ENCODE measurements around the gene GOLGA5.
"Not testable (repeated sequence)": the region's sequence is repeated elsewhere in the genome, so short reads cannot be mapped to it uniquely, and the experiment has no call there.

The GOLGA5 gene

DNA sequence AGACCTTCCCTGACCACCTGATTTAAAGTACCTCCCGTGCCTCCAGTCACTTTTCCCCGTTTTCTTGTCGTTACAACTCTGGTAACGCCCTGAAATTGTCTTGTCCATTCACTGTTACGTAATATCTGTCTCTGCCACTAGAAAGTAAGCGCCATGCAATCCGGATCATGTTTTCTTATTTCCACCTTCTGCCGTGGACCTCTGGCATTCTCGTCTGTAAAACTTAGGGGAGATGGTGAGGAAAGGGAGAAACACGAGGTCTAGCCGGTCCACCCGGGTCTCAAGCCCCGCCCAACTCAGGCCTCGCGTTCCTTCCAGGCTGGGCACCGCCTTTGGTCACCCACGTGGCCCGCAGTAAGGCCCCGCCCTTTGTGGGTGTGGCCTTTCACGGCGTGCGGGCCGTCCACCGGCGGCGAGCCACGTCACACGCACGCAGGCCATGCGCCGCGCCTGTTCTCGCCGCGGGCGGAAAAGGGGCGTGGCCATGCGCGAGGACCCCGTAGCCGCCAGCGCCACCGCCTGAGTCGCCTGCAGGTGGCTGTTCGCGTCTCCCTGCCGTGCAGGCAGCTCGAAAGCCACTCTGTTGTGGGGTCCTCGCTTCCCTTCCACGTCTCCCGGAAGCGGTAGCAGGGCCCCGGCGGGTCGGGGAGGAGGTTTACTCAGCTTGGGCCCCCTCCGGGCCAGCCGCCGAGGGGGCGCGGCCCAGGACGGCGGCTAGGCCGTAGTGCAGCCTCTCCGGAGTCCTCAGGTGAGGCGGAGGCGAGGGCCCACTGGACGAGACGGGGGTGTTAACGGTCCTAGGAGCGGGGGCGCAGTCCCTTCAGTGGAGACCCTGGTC lies at the start of gene GOLGA5:
TSS of gene GOLGA5 (plus strand) at position 597 of the 838 bp plus-strand sequence. CDS start 3,133 bp downstream, outside the sequence.
- DNase-seq (ENCODE audit: low read depth in 2 of 2) = peak; percentile 95 to 96

DNA sequence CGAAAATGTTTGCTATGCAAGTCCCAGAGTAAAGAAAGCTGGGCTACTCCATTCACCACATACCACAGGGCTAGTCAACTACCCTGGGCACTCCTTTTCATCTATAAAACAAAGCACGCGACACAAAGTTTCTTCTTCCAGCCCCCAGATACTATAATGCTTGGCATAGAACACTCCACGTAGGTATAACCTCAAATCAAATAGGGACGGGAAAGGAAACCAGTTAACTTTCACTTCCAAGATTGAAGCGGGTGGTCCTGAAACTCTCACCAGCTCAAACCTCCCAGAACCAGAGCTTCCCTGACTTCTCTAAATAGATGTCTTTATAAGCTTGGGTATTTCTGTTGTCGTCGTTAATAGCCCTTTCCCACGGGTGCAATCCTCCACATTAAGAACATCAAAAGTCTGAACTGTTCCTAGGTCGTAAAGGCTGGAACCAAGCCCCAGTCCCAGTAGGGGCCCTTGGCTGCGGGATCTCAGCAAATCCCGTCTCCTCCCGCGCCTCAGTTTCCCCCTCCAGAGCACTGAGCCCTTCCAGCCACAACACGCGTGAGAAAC lies 46.3 kb upstream of the GOLGA5 start:
- DNase-seq (ENCODE audit: low read depth in 2 of 2) = no peak

- DNase-seq (ENCODE audit: low read depth in 2 of 2) = peak; percentile 62 to 77
Observed at GRCh38 chr14:92748259-92749016, 45.7 kb upstream of the GOLGA5 start, which contains the start of gene LGMN. LGMN (minus strand) TSS chr14:92748627; CDS start chr14:92732786, 15,841 bp downstream.

DNA sequence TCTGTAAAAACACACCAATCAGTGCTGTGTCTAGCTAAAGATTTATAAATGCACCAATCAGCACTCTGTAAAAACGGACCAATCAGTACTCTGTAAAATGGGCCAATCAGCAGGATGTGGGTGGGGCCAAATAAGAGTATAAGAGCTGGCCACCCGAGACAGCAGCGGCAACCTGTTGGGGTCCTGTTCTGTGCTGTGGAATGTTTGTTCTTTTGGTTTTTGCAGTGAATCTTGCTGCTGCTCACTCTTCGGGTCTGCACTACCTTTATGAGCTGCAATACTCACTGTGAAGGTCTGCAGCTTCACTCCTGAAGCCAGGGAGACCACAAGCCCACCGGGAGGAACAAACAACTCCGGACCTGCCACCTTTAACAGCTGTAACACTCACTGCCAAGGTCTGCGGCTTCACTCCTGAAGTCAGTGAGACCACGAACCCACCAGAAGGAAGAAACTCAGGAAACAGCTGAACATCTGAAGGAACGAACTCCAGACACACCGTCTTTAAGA lies 43.8 kb upstream of the GOLGA5 start:
- DNase-seq (ENCODE audit: low read depth in 2 of 2) = not testable (repeated sequence)

GRCh38 chr14:92750994-92751400 lies 43.1 kb upstream of the GOLGA5 start:
- no peak for DNase-seq (ENCODE audit: low read depth in 2 of 2)

GRCh38 chr14:92751819-92752218 lies 42.3 kb upstream of the GOLGA5 start:
- no peak for DNase-seq (ENCODE audit: low read depth in 2 of 2)

DNA sequence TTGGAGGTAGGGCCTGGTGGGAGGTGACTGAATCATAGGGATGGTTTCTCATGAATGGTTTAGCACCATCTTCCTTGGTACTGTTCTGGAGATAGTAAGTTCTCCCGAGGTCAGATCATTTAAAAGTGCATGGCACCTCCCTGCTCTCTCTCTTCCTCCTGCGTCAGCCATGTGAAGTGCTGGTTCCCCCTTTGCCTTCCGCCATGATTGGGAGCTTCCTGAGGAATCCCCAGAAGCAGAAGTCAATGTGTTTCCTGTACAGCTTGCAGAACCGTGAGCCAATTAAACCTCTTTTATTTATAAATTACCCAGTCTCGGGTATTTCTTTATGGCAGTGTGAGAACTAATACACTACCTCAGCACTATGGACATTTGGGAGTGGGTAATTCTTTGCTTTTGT lies 40.9 kb upstream of the GOLGA5 start:
- DNase-seq (ENCODE audit: low read depth in 2 of 2) = no peak

GRCh38 chr14:92754966-92755365 lies 39.1 kb upstream of the GOLGA5 start:
- no peak for DNase-seq (ENCODE audit: low read depth in 2 of 2)

- DNase-seq (ENCODE audit: low read depth in 2 of 2) = no peak
Observed at GRCh38 chr14:92755495-92755894, 38.6 kb upstream of the GOLGA5 start.

DNA sequence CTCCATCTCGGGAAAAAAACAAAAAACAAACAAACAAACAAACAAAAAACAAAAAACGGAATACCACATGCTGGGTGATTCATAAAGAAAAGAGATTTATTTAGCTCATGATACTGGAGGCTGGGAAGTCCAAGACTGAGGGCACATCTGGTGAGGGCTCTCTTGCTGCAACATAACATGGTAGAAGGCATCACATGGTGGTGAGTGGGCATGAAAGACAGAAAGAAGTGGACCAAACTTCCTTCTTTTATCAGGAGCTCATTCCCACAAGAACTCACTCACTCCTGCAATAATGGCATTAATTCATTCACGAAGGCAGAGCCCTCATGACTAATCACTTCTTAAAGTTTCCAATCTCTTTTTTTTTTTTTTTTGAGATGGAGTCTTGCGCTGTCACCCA lies 37.7 kb upstream of the GOLGA5 start:
- no peak for DNase-seq (ENCODE audit: low read depth in 2 of 2)

DNA sequence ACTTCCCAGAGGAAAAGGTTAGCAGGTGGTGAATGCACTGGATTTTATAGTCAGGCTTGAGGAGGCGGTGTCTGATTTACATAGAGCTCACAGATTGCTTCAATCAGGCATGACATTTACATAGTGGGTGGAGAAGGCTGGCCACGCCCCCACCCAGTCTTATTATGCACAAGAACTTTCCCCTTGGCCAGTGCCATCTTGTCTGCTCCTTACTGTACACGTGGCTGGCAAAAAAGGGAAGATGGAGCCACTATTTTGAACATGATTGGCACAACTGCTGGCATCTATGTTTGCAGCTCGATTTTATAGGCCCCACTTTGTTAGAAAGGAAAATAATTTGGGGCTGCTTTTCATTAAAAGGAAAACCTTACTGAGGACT lies 34.8 kb upstream of the GOLGA5 start:
- DNase-seq (ENCODE audit: low read depth in 2 of 2) = no peak

DNA sequence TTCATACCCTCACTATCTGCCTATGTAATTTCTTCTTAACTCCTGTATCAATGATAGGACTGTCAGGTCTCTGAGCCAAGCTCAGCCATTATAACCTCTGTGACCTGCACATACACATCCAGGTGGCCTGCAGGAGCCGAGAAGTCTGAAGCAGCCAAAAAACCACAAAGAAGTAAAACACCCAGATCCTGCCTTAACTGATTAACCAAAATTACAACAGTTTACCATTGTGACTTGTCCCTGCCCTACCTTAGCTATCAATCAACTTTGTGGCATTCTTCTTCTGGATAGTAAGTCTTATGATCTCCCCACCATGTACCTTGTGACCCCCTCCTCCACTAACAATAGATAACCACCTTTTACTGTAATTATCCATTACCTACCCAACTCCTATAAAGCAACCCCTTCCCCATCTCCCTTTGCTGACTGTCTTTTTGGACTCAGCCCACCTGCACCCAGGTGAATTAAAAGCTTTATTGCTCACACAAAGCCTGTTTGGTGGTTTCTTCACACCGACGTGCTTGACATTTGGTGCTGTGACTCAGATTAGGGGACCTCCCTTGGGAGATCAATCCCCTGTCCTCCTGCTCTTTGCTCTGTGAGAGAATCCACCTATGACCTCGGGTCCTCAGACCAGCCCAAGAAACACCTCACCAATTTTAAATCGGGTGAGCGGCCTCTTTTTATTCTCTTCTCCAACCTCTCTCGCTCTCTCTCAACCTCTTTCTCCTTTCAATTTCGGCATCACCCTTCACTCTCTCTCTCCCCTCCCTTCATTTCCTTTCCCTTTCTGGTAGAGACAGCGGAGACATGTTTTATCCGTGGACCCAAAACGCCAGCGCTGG lies 34.2 kb upstream of the GOLGA5 start:
- no peak for DNase-seq (ENCODE audit: low read depth in 2 of 2)

GRCh38 chr14:92760524-92760805 lies 33.6 kb upstream of the GOLGA5 start:
- DNase-seq (ENCODE audit: low read depth in 2 of 2) = no peak

GRCh38 chr14:92763666-92764631 lies 30.2 kb upstream of the GOLGA5 start:
- not testable (repeated sequence) for DNase-seq (ENCODE audit: low read depth in 2 of 2)

GRCh38 chr14:92768236-92768635 lies 25.9 kb upstream of the GOLGA5 start:
- DNase-seq (ENCODE audit: low read depth in 2 of 2) = not testable (repeated sequence)

DNA sequence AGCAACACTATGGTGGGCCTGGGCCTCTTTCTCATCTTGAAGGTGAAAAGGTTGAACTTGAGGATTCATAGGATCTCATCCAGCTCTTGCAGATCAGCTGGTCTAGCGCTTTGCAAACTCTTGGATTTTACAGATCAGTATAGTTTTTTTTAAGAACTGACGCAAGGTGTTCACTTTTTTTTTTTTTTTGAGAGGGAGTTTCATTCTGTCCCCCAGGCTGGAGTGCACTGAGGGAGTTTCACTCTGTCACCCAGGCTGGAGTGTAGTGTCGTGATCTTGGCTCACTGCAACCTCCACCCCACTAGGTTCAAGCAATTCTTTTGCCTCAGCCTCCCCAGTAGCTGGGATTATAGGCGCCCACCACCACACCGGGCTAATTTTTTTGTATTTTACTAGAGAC lies 25.3 kb upstream of the GOLGA5 start:
- DNase-seq (ENCODE audit: low read depth in 2 of 2) = no peak

GRCh38 chr14:92770484-92770883 lies 23.6 kb upstream of the GOLGA5 start:
- DNase-seq (ENCODE audit: low read depth in 2 of 2) = no peak

DNA sequence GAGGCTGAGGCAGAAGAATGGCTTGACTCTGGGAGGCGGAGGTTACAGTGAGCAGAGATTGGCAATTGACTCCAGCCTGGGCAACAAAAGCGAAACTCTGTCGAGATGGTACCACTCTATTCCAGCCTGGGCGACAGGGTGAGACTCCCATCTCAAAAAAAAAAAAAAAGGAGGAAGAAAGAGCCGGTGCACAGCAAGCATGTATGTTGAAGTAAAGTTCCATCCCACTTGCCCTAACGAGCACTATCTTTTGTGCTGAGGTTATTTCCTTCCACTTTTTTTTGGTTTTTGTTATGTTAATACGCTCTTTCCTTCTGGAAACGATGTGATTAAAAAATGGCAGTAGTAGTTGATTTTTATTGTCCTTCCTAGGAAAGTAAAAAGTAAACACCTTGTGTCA lies 19.5 kb upstream of the GOLGA5 start:
- no peak for DNase-seq (ENCODE audit: low read depth in 2 of 2)

DNA sequence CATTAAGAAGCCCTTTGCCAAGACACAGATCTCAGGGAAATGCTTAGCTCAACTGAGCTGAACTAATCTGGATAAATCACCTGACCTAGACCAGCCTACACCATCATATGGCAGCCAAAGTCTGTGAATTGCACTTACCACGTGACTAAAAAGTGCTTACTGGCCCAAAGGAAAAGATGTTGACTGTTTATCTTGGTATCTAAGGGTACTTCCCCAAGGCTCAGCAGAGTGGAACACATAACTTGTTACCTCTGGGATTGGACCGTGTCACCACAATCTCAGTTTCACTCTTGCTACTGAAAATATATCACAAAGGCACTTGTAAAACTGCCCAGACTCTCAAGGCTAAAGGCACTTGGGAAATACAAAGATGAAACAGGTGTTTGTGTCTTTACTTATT lies 18.8 kb upstream of the GOLGA5 start:
- not testable (repeated sequence) for DNase-seq (ENCODE audit: low read depth in 2 of 2)

DNA sequence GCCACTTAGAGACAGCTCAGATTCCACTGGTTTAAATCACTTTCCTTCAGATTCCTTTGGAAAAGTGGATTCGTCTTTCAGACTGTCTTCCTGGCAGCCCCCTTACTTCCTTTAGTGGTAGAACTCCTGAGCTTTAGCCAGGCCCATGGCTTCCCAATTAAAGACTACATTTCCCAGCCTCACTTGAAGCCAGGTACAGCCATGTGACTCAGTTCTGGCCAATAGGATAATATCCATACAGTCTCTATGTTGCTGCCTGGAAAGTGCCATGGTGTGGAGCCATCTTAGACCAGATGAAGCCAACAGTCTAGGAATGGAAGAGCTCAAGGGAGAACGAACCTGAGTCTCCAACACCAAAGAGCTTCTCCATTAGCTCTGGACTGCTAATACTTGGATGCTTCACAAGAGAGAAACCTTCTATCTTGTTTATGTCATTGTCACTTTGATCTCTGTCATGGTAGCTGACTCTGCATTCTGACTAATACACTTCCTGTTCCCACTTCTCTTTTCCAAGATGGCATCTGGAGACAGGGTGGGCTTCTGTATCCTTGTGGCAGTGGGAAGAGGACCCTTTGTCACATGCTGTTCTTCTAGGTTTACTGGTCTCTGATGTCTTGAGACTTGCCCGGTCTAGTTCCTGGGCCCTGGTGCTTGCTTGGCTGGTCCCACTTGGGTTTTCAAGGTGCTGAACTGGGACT lies 15.1 kb upstream of the GOLGA5 start:
- DNase-seq (ENCODE audit: low read depth in 2 of 2) = not testable (repeated sequence)

All from stimulated activated CD8-positive, alpha-beta memory T cell treated with anti-CD3 and anti-CD28 coated beads, Interleukin-2, amount 100 ng/mL, for 48 hours (primary cell).